ENCODE data around the gene BCLAF3. TPM values are rescaled to one million over a fixed set of nuclear protein-coding genes. Genes with fewer than 3 reads are reported as not detected.

Gene BCLAF3
- total RNA-seq (2012; rRNA removed) = 1.6 and 2.8 TPM in 2 replicates
- polyA plus RNA-seq (2012; rRNA removed) = 1.0 and 1.6 TPM in 2 replicates
- polyA plus RNA-seq (2012; cell fraction: cytosol; rRNA removed) = 0.10 and 0.13 TPM in 2 replicates
- polyA plus RNA-seq (2012; cell fraction: nucleus; rRNA removed; ENCODE audit: low replicate concordance) = 0.70 and 5.5 TPM in 2 replicates
- percentile 72 among the genes with signal in this experiment for Bru-seq, nascent RNA
- percentile 69 among the genes with signal in this experiment for BruChase-seq, experiment 1, labeled RNA remaining after a 6-hour chase
- percentile 73 among the genes with signal in this experiment for BruChase-seq, experiment 2, labeled RNA remaining after a 2-hour chase
- long read RNA-seq, partial matches to known transcripts = 4 of 16 reads
- long read RNA-seq, other reads (novel, unspliced or antisense) = 12 of 16 reads

DNA sequence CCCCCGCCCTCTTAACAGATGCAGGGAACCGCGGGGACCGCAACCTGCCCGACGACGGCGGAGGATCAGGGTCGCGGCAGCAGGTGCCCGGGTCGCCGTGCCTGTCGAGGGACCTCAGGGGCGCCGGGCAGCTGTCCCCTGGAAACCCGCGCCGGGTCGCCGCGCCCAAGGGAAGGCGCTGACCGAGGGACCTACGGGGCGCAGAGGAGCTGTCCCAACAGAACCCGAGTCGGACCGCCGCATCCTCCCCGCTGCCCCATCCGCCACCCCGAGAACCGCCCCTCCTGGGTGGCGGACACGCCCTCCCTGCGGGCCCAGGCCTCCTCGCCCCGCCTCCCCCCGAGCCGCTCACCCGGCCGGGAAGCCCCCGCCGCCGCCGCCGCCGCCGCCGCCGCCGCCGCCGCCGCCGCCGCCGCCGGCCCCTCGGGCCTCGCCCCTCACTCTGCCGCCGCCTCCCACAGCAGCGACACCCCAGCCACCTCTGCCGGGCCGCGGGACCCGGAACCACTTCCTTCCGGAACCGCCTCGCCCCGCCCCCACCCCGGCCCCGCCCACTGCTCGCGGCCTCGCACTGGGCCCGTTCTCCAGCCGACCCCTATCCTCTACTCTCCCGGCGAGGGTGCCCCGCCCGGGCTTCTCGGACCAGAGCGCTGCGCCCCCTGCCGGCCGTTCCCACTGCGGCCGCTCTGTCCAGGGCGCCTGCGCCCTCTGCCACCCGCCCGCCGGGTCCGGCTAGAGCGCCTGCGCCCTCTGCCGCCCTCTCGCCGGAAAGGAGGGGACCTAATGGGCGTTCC, at the start of gene BCLAF3:
Gene BCLAF3, minus strand, starts transcription at position 506 of the 794 bp plus-strand sequence. CDS start 20,797 bp downstream, outside the sequence.
- peak within 1 kb of the TSS; percentile 91 for H2AFZ ChIP-seq (replicated peaks; ENCODE audit: low read length, poor library complexity)
- 28% methylated on average over 39 of the region's 103 CpGs; no CpG with 5 or more reads in 1 of the 2 experiments for WGBS, 2 experiments (ENCODE audit: extremely low coverage in 2 of 2, insufficient read length in 1 of 2)
- peak within 1 kb of the TSS; percentile 33 for H2AK9ac ChIP-seq (replicated peaks; ENCODE audit: low read depth, low read length, poor library complexity)
- 0 out of 2 replicates have a peak, but pooled peaks cover 3% of the 10 kb centered on the region for H3K9me1 ChIP-seq (ENCODE audit: insufficient read depth, low read length)
- peak within 1 kb of the TSS; percentile 17; the same call in 1 of the 2 replicates for H3K14ac ChIP-seq (replicated peaks; ENCODE audit: low read depth, low read length)
- H3K36me3 ChIP-seq (ENCODE audit: control insufficient read depth, insufficient read depth, low read length) = no peaks in the 10 kb centered on the region
- peaks cover 0 to 8% of the 10 kb centered on the region in 2 experiments; a peak in 2 of 4 replicates for H3K79me1 ChIP-seq (ENCODE audit: low read depth in 1 of 2, low read length in 2 of 2)
- DNase-seq (peak; percentile 79), ATAC-seq (ENCODE audit: low read depth) (peak; percentile 97)
- H4K20me1 ChIP-seq (ENCODE audit: insufficient read depth, low read length) = no peaks in the 10 kb centered on the region
- H3K4me3 ChIP-seq (ENCODE audit: insufficient read depth, low read depth, low read length) = peak within 1 kb of the TSS; percentile 83
- H3K9me3 ChIP-seq (ENCODE audit: control insufficient read depth, insufficient read depth, low read length) = no peaks in the 10 kb centered on the region
- intact Hi-C loops (cut with micrococcal nuclease) = loop anchor here (1.0 to 10.0 kb wide), 5 partner anchors 77 to 618 kb away; partner anchors contain the start of gene MAP7D2
- no peak within 1 kb of the TSS for H2BK120ac ChIP-seq (ENCODE audit: low read depth, low read length)
- H3K4me2 ChIP-seq (ENCODE audit: low read depth, low read length) = peak within 1 kb of the TSS; percentile 95
- H3K4ac ChIP-seq (ENCODE audit: low read depth, low read length) = peak within 1 kb of the TSS; percentile 33; the same call in 1 of the 2 replicates
- no peak within 1 kb of the TSS for H3K23ac ChIP-seq (ENCODE audit: low read depth, low read length)
- peak within 1 kb of the TSS; percentile 56 for H3K27ac ChIP-seq (ENCODE audit: insufficient read depth, low read length)
- no peak within 1 kb of the TSS for H2BK20ac ChIP-seq (ENCODE audit: low read depth, low read length)
- H4K5ac ChIP-seq (ENCODE audit: low read depth, low read length) = peak within 1 kb of the TSS; percentile 99
- peak within 1 kb of the TSS; percentile 93 to 99 for H4K8ac ChIP-seq (ENCODE audit: low read depth in 2 of 2, low read length in 2 of 2)
- dilution Hi-C loops (cut with HindIII; ENCODE audit: low sequenced_read_pairs, unreplicated experiment) = no loop called here
- in situ Hi-C loops (cut with MboI; ENCODE audit: low sequenced_read_pairs) = loop anchor here (25.0 kb wide), 1 partner anchor 628 kb away; no protein-coding TSS in a partner anchor
- no peaks in the 10 kb centered on the region; the same call in 1 of the 2 replicates for H3K4me1 ChIP-seq (ENCODE audit: control insufficient read depth, insufficient read depth, low read length)
- peak within 1 kb of the TSS; percentile 12 for H2BK5ac ChIP-seq (ENCODE audit: low read depth, low read length, poor library complexity, severe bottlenecking)
- TF ChIP-seq RAD21 (IDR thresholded peaks at IDR 0.05; ENCODE audit: low read length) = peak; percentile 53
- no peak for TF ChIP-seq BHLHE40 (IDR thresholded peaks at IDR 0.05; ENCODE audit: low read depth, low read length)
- peak; percentile 98 for TF ChIP-seq MAZ (IDR thresholded peaks at IDR 0.05; ENCODE audit: borderline replicate concordance, low read depth, low read length)
- TF ChIP-seq, protein P1, sequence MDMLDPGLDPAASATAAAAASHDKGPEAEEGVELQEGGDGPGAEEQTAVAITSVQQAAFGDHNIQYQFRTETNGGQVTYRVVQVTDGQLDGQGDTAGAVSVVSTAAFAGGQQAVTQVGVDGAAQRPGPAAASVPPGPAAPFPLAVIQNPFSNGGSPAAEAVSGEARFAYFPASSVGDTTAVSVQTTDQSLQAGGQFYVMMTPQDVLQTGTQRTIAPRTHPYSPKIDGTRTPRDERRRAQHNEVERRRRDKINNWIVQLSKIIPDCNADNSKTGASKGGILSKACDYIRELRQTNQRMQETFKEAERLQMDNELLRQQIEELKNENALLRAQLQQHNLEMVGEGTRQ (IDR thresholded peaks at IDR 0.05; ENCODE audit: low read depth, low read length) = no peak
- TF ChIP-seq CTCF (conservative IDR thresholded peaks at IDR 0.05; ENCODE audit: low read depth, low read length) = peak; percentile 86
- peak; percentile 58 for TF ChIP-seq SMC3 (IDR thresholded peaks at IDR 0.05; ENCODE audit: low read depth, low read length)
- ChIA-PET CTCF (no interaction called here), POLR2A (ENCODE audit: unreplicated experiment) (no interaction called here)
- peak within 1 kb of the TSS; percentile 87 for H3K18ac ChIP-seq (ENCODE audit: low read depth, low read length)
- H2BK15ac ChIP-seq (ENCODE audit: low read depth, low read length) = peak within 1 kb of the TSS; percentile 78; the same call in 1 of the 3 replicates
- 0 out of 2 replicates have a peak within 1 kb of the TSS, but pooled peaks have one; percentile 48 for H2AK5ac ChIP-seq (ENCODE audit: low read depth, low read length)
- H3K27me3 ChIP-seq (ENCODE audit: control insufficient read depth, insufficient read depth, low read length) = no peaks in the 10 kb centered on the region; the same call in 1 of the 2 replicates
- peak within 1 kb of the TSS; percentile 66 for H3K9ac ChIP-seq (ENCODE audit: low read depth, low read length)
- peak within 1 kb of the TSS; percentile 70 for H4K91ac ChIP-seq (ENCODE audit: insufficient read depth, low read depth, low read length)
- no TSS peak for BruUV-seq (replicated peaks)
- H3K56ac ChIP-seq (ENCODE audit: extremely low read depth, insufficient read depth, low read length) = no peak within 1 kb of the TSS
